GM10266 (cell line): ENCODE measurements around the gene EEF2.
A peak's percentile ranks its signal among the peaks of the same experiment; 100 is the strongest.

ENCODE experiments used
- DNase-seq: peaks from one replicate; pipeline ENCODE4 v3.0.0; 2012; ENCODE audit errors: extremely low spot score
- TF ChIP-seq, protein P1 (sequence below): IDR thresholded peaks from 2 replicates; pipeline ENCODE4 v1.5.1; 2012; ENCODE audit warnings: mild to moderate bottlenecking, low read depth; ENCODE audit not compliant: control insufficient read depth, insufficient read depth; ENCODE audit errors: missing control alignments

Gene EEF2

DNA sequence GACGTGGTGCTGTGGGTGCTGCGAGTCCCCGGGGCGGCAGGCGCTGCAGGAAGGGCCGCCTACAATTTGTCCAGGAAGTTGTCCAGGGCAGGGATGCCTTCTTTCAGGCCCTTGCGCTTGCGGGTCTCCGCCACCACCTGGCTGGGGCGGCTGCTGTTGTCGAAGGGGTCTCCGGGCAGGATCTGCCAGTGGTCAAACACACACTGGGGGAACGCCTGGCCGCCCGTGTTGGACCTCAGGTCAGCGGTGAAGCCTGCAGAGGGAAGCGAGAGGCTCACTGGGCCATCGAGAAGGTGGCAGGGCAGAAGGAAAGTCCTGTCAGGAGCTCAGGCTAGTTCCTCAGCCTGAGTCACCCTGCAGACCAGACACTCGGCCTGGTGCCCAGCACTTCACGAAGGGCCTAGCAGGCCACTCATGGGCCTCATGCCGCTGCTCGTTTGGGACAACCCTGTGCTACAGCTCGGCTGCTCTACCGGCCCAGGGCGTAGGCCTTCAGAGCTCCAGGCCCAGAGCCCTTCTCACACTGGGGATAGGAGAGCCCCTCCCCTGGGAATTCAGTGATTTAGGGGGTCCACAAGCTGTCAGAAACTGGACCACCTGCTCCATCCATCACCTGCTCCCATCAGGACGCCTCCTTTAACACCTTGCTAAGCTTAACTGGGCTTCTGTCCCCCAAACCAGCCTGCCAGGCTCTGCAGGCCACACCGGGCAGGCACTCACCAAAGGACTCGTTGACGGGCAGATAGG, 8.6 kb downstream of the EEF2 start:
- DNase-seq, result no peak
- TF ChIP-seq, protein P1, sequence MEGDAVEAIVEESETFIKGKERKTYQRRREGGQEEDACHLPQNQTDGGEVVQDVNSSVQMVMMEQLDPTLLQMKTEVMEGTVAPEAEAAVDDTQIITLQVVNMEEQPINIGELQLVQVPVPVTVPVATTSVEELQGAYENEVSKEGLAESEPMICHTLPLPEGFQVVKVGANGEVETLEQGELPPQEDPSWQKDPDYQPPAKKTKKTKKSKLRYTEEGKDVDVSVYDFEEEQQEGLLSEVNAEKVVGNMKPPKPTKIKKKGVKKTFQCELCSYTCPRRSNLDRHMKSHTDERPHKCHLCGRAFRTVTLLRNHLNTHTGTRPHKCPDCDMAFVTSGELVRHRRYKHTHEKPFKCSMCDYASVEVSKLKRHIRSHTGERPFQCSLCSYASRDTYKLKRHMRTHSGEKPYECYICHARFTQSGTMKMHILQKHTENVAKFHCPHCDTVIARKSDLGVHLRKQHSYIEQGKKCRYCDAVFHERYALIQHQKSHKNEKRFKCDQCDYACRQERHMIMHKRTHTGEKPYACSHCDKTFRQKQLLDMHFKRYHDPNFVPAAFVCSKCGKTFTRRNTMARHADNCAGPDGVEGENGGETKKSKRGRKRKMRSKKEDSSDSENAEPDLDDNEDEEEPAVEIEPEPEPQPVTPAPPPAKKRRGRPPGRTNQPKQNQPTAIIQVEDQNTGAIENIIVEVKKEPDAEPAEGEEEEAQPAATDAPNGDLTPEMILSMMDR, result no peak

GRCh38 chr19:3975637-3976087, 9.6 kb downstream of the EEF2 start:
- TF ChIP-seq, protein P1, result no peak
- no peak for DNase-seq

GRCh38 chr19:3975144-3975543, 10.1 kb downstream of the EEF2 start:
- DNase-seq, result no peak

GRCh38 chr19:3970808-3971598, 14.3 kb downstream of the EEF2 start, which contains the start of gene DAPK3:
DAPK3 (minus strand) TSS chr19:3971099; CDS start chr19:3969735, 1,364 bp downstream.
- DNase-seq, result peak; percentile 99
- TF ChIP-seq, protein P1, result no peak

More at GRCh38 chr19:3975144-3975543, 10.1 kb downstream of the EEF2 start:
- TF ChIP-seq, protein P1, result no peak

- no peak for DNase-seq
- TF ChIP-seq, protein P1, result no peak
Measured at GRCh38 chr19:3970313-3970807, 14.9 kb downstream of the EEF2 start.

DNA sequence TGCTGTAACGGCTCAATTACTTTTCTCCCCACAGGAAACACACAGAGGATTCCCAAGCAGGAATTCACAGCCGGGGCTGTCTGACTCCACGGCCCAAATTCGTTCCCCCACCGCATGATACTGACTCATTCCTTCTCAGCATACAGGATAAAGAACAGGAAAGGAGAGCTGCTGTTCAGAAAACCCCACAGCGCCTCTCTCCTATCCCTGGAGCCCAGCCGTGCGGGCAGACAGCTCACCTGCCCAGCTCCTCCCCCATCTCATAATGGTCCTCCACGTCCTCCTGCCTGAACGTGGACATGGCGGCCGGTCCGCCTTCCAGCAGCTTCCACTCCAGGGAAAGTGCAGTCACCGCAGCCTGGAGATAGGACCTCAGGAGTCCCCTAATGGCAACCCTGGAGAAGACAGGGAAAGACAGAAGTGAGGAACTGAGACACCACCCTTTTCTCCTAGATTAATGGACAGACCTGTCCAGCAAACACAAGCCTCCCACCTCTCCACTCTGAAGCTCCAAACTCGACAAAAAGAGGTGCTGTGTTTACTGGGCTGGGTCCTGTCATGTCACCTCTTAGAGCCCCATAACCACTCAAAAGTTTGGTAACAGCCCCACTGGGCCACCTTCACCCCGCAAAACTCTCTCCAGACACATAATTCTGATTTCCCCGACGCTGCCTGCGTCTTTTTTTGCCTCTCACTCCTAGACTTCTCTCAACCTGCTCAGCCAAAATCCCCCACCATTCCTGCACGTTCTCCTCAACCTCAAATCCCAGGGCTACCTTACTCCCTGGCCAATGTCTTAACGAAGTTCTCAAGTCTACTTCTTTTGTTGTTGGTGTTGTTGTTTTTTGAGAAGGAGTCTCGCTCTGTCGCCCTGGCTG, 15.6 kb downstream of the EEF2 start:
- TF ChIP-seq, protein P1, result no peak
- DNase-seq, result no peak
